Activated T-helper 1 cell treated with anti-CD3 and anti-CD28 coated beads, Interleukin-12 subunit alpha, Interleukin-12 subunit beta, Interleukin-2, Interleukin-4 antibody, amounts not matched to agents 30 ng/mL and 10 ng/mL and 1 ng/mL, durations not matched to agents 14 hours and 24 hours and 36 hours (primary cell): ENCODE results near the gene RUNX2. TPM values are rescaled to one million over a fixed set of nuclear protein-coding genes. Genes with fewer than 3 reads are reported as not detected.
A peak's percentile ranks its signal among the peaks of the same experiment; 100 is the strongest.

Source experiments
- DNase-seq: peaks from one replicate; pipeline ENCODE4 v3.0.0; 2021; ENCODE audit warnings: low spot score
- H3K27ac Mint-ChIP-seq: one replicate; pipeline ENCODE4 v1.8.0; 2021; ENCODE audit warnings: mild to moderate bottlenecking, mixed read lengths
- H3K27me3 Mint-ChIP-seq: one replicate; pipeline ENCODE4 v1.8.0; 2022; ENCODE audit warnings: mild to moderate bottlenecking, moderate library complexity, mixed read lengths; ENCODE audit not compliant: insufficient read depth
- H3K36me3 Mint-ChIP-seq: one replicate; pipeline ENCODE4 v1.8.0; 2021; ENCODE audit warnings: low read depth, mixed read lengths
- H3K4me1 Mint-ChIP-seq: one replicate; pipeline ENCODE4 v1.8.0; 2021; ENCODE audit warnings: low read depth, mixed read lengths
- H3K4me3 Mint-ChIP-seq: one replicate; pipeline ENCODE4 v1.8.0; 2021; ENCODE audit warnings: mild to moderate bottlenecking, moderate library complexity, mixed read lengths
- H3K9me3 Mint-ChIP-seq: one replicate; pipeline ENCODE4 v1.8.0; 2021; ENCODE audit warnings: mixed read lengths
- intact Hi-C: fragments of 100-400 bp; cut with micrococcal nuclease; formaldehyde crosslinking; loops from one replicate; pipeline ENCODE4 v1.15.1; 2024
- total RNA-seq: library from RNA; stranded (reverse); gene quantifications from 2 replicates; pipeline ENCODE4 v1.2.3, GENCODE V29; 2022

Gene RUNX2
- total RNA-seq, 1 donor from 2014 or later: 12.7 TPM

GRCh38 chr6:45366534-45366933 lies 38.4 kb downstream of the RUNX2 start:
- intact Hi-C loops: no loop called here
- H3K27me3 Mint-ChIP-seq: no peaks in the 10 kb centered on the region
- H3K36me3 Mint-ChIP-seq: peaks cover 16% of the 10 kb centered on the region
- no peaks in the 10 kb centered on the region for H3K9me3 Mint-ChIP-seq
- no peak overlapping the region for H3K27ac Mint-ChIP-seq
- H3K4me1 Mint-ChIP-seq: no peaks in the 10 kb centered on the region
- no peak for DNase-seq
- no peak overlapping the region for H3K4me3 Mint-ChIP-seq

DNA sequence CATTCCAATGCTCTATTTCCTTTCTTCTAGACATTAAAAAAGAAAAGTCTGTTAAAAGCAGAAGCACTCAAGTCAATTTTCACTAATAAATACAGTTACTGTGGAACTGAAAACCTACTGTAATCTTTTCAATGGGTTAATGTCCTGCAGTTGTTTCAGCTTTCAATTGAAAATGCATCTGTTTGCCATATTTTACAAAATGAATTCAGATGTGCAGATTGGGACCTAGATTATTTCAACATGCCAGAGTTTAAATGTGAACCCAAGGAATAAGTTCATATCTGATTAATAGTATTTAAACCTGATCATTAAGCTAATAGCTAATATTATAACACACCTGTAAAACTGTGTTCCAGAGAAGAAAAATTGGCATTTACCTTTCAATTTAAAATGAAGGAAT lies 39.9 kb downstream of the RUNX2 start:
- Mint-ChIP-seq H3K4me3 (no peak overlapping the region), H3K4me1 (peaks cover 5% of the 10 kb centered on the region), H3K27me3 (no peaks in the 10 kb centered on the region), H3K36me3 (peaks cover 13% of the 10 kb centered on the region), H3K27ac (no peak overlapping the region), H3K9me3 (no peaks in the 10 kb centered on the region)
- intact Hi-C loops: no loop called here
- DNase-seq: no peak

GRCh38 chr6:45369870-45370269 lies 41.7 kb downstream of the RUNX2 start:
- Mint-ChIP-seq H3K9me3 (no peaks in the 10 kb centered on the region), H3K4me3 (no peak overlapping the region), H3K27me3 (no peaks in the 10 kb centered on the region), H3K36me3 (peaks cover 10% of the 10 kb centered on the region), H3K4me1 (peaks cover 5% of the 10 kb centered on the region), H3K27ac (no peak overlapping the region)
- intact Hi-C loops: no loop called here
- DNase-seq: no peak

DNA sequence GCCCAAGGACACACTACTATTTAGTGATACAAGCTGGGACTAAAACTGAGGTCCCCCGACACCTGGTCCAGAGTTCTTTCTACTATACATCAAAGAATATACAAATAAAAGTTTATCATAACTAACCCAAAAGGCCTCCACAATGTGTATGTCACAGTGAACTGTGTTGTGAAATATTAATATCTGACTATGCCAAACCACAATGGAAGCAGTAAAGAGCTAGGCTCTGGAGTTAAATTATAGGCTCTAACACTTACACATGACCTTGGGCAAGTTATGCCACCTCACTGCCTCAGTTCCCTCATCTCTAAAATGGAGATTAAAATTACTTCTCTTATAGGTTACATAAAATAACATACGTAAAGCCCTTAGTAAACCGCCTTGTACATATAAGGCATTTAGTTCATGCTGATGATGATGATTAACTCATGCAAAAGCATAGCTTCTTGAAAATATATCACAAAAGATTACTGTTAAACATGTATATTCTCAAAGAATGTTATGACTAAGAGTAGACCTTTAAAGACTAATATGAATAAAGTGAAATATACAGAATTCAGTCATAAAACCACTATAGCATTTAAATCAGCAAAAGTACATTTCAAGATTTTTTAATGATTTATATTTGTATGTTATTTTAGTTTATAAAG lies 43.9 kb downstream of the RUNX2 start:
- DNase-seq: no peak
- Mint-ChIP-seq H3K27me3 (no peaks in the 10 kb centered on the region), H3K27ac (no peak overlapping the region), H3K4me3 (no peak overlapping the region), H3K9me3 (no peaks in the 10 kb centered on the region), H3K36me3 (peaks cover 8% of the 10 kb centered on the region), H3K4me1 (peaks cover 23% of the 10 kb centered on the region)
- intact Hi-C loops: no loop called here

- Mint-ChIP-seq H3K4me3 (no peak overlapping the region), H3K9me3 (no peaks in the 10 kb centered on the region), H3K36me3 (peaks cover 2% of the 10 kb centered on the region), H3K27me3 (no peaks in the 10 kb centered on the region), H3K4me1 (peaks cover 32% of the 10 kb centered on the region), H3K27ac (no peak overlapping the region)
- no peak for DNase-seq
- intact Hi-C loops: loop anchor here (5.0 kb wide), 4 partner anchors 168 to 988 kb away; partner anchors contain the start of gene CDC5L
Measured at GRCh38 chr6:45375449-45375848, 47.3 kb downstream of the RUNX2 start.

DNA sequence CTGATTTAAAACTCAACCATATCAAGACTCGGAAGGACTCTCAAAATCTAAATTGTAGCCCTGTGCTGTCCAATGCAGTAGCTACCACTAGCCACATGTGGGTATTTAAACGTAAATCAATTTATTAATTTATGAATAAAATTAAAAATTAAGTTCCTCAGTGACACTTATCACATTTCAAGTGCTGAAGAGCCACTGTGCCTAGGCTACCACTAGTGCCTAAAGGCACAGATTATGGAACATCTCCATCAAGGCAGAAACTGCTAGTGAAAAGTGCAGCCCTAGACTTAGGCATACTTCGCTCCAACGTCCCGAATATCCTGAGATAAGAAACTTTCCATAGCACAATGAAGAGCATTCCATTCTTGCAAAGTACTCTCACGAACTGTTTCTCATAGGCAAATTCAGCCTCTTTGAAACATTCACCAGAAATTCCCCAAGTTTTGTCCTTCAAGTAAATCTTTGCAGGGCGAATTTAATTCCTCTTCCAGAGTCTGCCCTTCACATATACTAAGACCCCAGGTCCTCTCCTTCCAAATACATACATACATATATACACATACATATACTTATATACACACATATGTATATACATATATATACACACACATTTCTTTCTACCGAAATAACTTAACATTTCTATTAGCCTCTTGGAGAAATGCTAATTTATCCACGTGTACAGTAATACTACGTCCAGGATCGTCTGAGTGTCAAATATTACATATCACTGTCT lies 48.3 kb downstream of the RUNX2 start:
- peak overlapping the region; percentile 100 for H3K27ac Mint-ChIP-seq

GRCh38 chr6:45377043-45377553 lies 49.0 kb downstream of the RUNX2 start:
- Mint-ChIP-seq H3K4me3 (peak overlapping the region; percentile 96), H3K27ac (peak overlapping the region; percentile 100), H3K36me3 (peaks cover 2% of the 10 kb centered on the region), H3K4me1 (peaks cover 29% of the 10 kb centered on the region), H3K9me3 (no peaks in the 10 kb centered on the region), H3K27me3 (no peaks in the 10 kb centered on the region)
- intact Hi-C loops: loop anchor here (1.0 to 5.0 kb wide), 13 partner anchors 66 to 990 kb away; partner anchors contain the start of gene CDC5L
- DNase-seq: no peak

More for the DNA sequence above, 48.3 kb downstream of the RUNX2 start:
- intact Hi-C loops: loop anchor here (1.0 to 5.0 kb wide), 13 partner anchors 65 to 989 kb away; partner anchors contain the start of gene CDC5L
- Mint-ChIP-seq H3K36me3 (peaks cover 2% of the 10 kb centered on the region), H3K27me3 (no peaks in the 10 kb centered on the region), H3K4me1 (peaks cover 32% of the 10 kb centered on the region), H3K4me3 (peak overlapping the region; percentile 96), H3K9me3 (no peaks in the 10 kb centered on the region)
- DNase-seq: no peak

DNA sequence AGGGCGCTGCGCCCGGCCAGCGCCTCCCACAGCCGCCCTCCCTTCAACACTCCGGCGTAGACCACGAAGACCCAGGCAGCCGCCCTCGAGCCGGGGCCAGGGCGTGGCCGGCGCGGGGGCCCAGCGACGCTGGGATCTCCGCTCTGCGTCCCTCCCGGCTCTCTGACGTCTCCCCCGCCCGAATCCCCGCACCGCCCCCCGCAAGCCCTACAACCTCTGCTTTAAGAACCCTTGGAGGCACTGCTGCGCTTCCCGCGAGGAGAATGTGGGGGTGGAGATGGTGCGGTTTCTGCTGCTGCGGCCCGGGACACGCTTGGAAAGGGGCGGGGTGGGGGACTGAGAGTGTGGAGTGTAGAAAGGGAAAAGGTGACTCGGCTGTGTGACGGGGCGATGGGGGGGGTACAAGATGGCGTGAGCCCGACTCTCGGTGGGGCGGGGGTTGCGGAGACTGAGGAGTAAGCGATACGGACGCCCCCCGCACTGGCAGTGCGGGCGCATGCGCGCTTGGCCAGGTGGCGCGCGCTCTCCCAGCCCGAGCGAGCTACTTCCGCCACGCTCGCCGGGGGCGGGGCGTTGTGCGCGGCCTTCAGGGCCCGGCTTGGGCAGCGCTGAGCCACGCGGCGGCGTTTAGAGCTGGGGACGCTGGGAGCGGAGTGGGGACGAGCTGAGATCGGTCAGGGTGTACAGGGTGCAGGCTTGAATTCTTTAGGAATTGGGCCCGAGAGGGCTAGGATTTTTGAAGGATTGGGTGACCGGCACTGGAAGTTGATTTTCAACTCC lies 49.6 kb downstream of the RUNX2 start, which contains the start of gene SUPT3H:
Gene SUPT3H, minus strand, starts transcription at position 381 of the 780 bp plus-strand sequence.
- Mint-ChIP-seq H3K27ac (peak within 1 kb of the TSS; percentile 100), H3K4me3 (peak within 1 kb of the TSS; percentile 96), H3K27me3 (no peaks in the 10 kb centered on the region), H3K9me3 (no peaks in the 10 kb centered on the region), H3K36me3 (peaks cover 3% of the 10 kb centered on the region), H3K4me1 (peaks cover 27% of the 10 kb centered on the region)
- intact Hi-C loops: loop anchor here (1.0 to 5.0 kb wide), 19 partner anchors 21 to 990 kb away; partner anchors contain the start of gene CDC5L
- peak; percentile 88 for DNase-seq

DNA sequence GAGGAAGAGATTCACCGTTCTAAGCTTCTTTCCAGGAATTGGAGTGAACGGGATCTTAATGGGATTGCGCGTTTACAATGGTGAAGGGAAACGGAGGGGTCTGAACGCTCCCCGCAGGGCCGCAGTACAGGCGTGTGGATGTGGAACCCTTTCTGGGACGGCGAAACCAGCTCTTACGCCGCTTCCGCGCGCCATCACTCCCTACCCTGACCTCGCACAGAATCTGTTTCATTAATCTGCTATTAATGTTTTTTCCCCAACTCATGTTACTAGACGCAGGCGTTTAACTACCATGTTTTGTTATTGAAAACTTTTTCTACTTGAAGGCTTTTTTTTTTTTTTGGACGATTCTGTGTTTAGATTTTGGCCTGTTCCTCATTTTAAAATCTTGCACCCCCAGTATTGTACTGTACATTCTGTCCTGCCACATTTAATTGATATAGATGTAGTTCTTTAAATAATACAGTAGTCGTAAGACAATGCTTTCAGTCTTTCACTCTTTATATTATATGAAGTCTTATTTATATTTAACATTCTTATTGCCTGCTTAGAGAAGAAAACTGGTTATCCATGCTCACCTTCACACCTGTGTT lies 50.3 kb downstream of the RUNX2 start:
- Mint-ChIP-seq H3K36me3 (peaks cover 4% of the 10 kb centered on the region), H3K4me1 (peaks cover 27% of the 10 kb centered on the region), H3K27ac (peak overlapping the region; percentile 100), H3K9me3 (no peaks in the 10 kb centered on the region), H3K27me3 (no peaks in the 10 kb centered on the region), H3K4me3 (peak overlapping the region; percentile 96)
- no peak for DNase-seq
- intact Hi-C loops: loop anchor here (1.0 to 5.0 kb wide), 10 partner anchors 20 to 991 kb away; partner anchors contain the start of gene CDC5L

DNA sequence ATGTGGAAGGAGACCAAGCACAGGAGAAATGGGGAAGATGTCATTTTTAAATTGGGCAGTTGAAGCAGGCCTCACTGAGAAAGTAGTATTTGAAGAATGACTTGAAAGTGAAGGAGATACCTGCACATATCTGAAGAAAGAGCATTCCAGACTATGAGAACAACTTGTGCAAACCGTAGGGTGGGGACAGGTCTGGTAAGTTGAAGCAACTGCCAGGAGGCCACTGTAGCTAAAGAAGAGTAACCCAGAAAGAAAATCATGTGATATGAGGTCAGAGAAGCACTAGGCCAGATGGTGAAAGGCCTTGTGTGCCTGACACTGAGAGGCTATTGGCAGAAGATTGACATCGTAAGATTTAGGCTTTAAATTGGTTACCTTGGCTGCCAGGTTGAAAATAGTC lies 54.3 kb downstream of the RUNX2 start:
- H3K27ac Mint-ChIP-seq: no peak overlapping the region
- intact Hi-C loops: no loop called here
- DNase-seq: no peak
- peaks cover 2% of the 10 kb centered on the region for H3K27me3 Mint-ChIP-seq
- H3K9me3 Mint-ChIP-seq: peaks cover 6% of the 10 kb centered on the region
- peaks cover 6% of the 10 kb centered on the region for H3K4me1 Mint-ChIP-seq
- no peak overlapping the region for H3K4me3 Mint-ChIP-seq
- peaks cover 4% of the 10 kb centered on the region for H3K36me3 Mint-ChIP-seq

- Mint-ChIP-seq H3K27me3 (peaks cover 2% of the 10 kb centered on the region), H3K4me1 (no peaks in the 10 kb centered on the region), H3K9me3 (peaks cover 16% of the 10 kb centered on the region), H3K27ac (no peak overlapping the region), H3K36me3 (peaks cover 3% of the 10 kb centered on the region), H3K4me3 (no peak overlapping the region)
- DNase-seq: no peak
- intact Hi-C loops: no loop called here
Measured at GRCh38 chr6:45386501-45386900, 58.4 kb downstream of the RUNX2 start.

- no peaks in the 10 kb centered on the region for H3K4me1 Mint-ChIP-seq
- intact Hi-C loops: no loop called here
- H3K4me3 Mint-ChIP-seq: no peak overlapping the region
- no peak for DNase-seq
- peaks cover 3% of the 10 kb centered on the region for H3K36me3 Mint-ChIP-seq
- H3K9me3 Mint-ChIP-seq: peaks cover 19% of the 10 kb centered on the region
- peaks cover 2% of the 10 kb centered on the region for H3K27me3 Mint-ChIP-seq
- no peak overlapping the region for H3K27ac Mint-ChIP-seq
Measured at GRCh38 chr6:45387236-45387635, 59.1 kb downstream of the RUNX2 start.
